Measurements from ENCODE around the gene SYTL1. TPM values are rescaled to one million over a fixed set of nuclear protein-coding genes. Genes with fewer than 3 reads are reported as not detected.

Gene SYTL1
- total RNA-seq, 1 experiment from 2014 or later: 75.9 TPM

GRCh38 chr1:27301052-27301422, 40.8 kb upstream of the SYTL1 start:
- RAD21 ChIA-PET (ENCODE audit: low non-redundant PET in 1 of 2, low total read pairs in 2 of 2, uncharacterized antibody in 2 of 2, unreplicated experiment in 2 of 2): interaction anchor here (0.8 to 2.0 kb wide), 7 partner anchors 8 to 306 kb away, joined by 3 to 7 read pairs (median 4); no protein-coding TSS in a partner anchor
- POLR2A ChIA-PET: interaction anchor here (1.3 to 1.8 kb wide), 2 partner anchors 82 to 96 kb away, joined by 3 to 4 read pairs; partner anchors contain the start of gene CD164L2
- TF ChIP-seq REST (IDR thresholded peaks at IDR 0.05; ENCODE audit: low read depth) (no peak), CTCF (IDR thresholded peaks at IDR 0.05 in 2 of 3, conservative IDR thresholded peaks at IDR 0.05 in 1 of 3; ENCODE audit: borderline replicate concordance in 1 of 3, insufficient read depth in 1 of 3, low read depth in 2 of 3, low read length in 2 of 3) (no peak), CEBPB (IDR thresholded peaks at IDR 0.05; ENCODE audit: low read depth) (no peak), ZBTB33 (IDR thresholded peaks at IDR 0.05; ENCODE audit: extremely low read depth, insufficient replicate concordance, low read length) (no peak), ELF1 (IDR thresholded peaks at IDR 0.05; ENCODE audit: borderline replicate concordance, low read depth) (no peak), FOSL1 (IDR thresholded peaks at IDR 0.05; ENCODE audit: low read depth) (no peak), CBX3 (IDR thresholded peaks at IDR 0.05; ENCODE audit: low read depth) (no peak), EZH2 (IDR thresholded peaks at IDR 0.05) (no peak), EZH2phosphoT487 (IDR thresholded peaks at IDR 0.05; ENCODE audit: borderline replicate concordance) (no peak), ZFX (IDR thresholded peaks at IDR 0.05) (no peak), SRF (IDR thresholded peaks at IDR 0.05; ENCODE audit: low read depth) (no peak), ATF3 (IDR thresholded peaks at IDR 0.05) (no peak), EGR1 (IDR thresholded peaks at IDR 0.05; ENCODE audit: low read depth) (no peak), MAX (IDR thresholded peaks at IDR 0.05) (no peak)

More at GRCh38 chr1:27301052-27301422, 40.8 kb upstream of the SYTL1 start:
- peaks cover 0 to 7% of the 10 kb centered on the region in 2 experiments; a peak in 2 of 4 replicates for H3K4me1 ChIP-seq (ENCODE audit: control insufficient read depth in 1 of 2, insufficient read depth in 2 of 2, low read length in 2 of 2)
- no peak overlapping the region for H3K4me2 ChIP-seq (ENCODE audit: low read length)
- H3K4me3 ChIP-seq (replicated peaks in 1 of 2; ENCODE audit: low read depth in 1 of 2, low read length in 2 of 2): no peak overlapping the region
- no peak overlapping the region for H3K27ac ChIP-seq (ENCODE audit: low read depth, low read length)
- no peaks in the 10 kb centered on the region for H3K36me3 ChIP-seq (ENCODE audit: control insufficient read depth in 1 of 2, insufficient read depth in 2 of 2, low read length in 2 of 2)
- H3K79me2 ChIP-seq (ENCODE audit: insufficient read depth, low read length): no peaks in the 10 kb centered on the region
- H4K20me1 ChIP-seq (ENCODE audit: insufficient read depth): no peaks in the 10 kb centered on the region
- BruUV-seq (replicated peaks): no TSS peak
- ATAC-seq (no peak; the same call in 1 of the 2 replicates), DNase-seq (ENCODE audit: low read depth, low spot score) (no peak)
- H3K9ac ChIP-seq (ENCODE audit: low read length): no peak overlapping the region
- H2AFZ ChIP-seq (ENCODE audit: low read depth, low read length, poor library complexity, severe bottlenecking): no peak overlapping the region
- no peaks in the 10 kb centered on the region for H3K9me2 ChIP-seq (ENCODE audit: insufficient read depth)
- CTCF ChIA-PET: interaction anchor here (0.6 to 6.5 kb wide), 21 partner anchors 9 to 363 kb away, joined by 3 to 65 read pairs (median 4); partner anchors contain the start of gene MAP3K6
- H3K27me3 ChIP-seq (ENCODE audit: insufficient read depth, low read length): no peaks in the 10 kb centered on the region
- intact Hi-C loops (cut with micrococcal nuclease): loop anchor here (1.0 kb wide), 1 partner anchor 87 kb away; no protein-coding TSS in a partner anchor
- H3K9me3 ChIP-seq (ENCODE audit: control insufficient read depth in 1 of 2, insufficient read depth in 1 of 2, low read depth in 1 of 2, low read length in 2 of 2): no peaks in the 10 kb centered on the region
